Measurements from ENCODE around the gene PRRC2A.

The PRRC2A gene

DNA sequence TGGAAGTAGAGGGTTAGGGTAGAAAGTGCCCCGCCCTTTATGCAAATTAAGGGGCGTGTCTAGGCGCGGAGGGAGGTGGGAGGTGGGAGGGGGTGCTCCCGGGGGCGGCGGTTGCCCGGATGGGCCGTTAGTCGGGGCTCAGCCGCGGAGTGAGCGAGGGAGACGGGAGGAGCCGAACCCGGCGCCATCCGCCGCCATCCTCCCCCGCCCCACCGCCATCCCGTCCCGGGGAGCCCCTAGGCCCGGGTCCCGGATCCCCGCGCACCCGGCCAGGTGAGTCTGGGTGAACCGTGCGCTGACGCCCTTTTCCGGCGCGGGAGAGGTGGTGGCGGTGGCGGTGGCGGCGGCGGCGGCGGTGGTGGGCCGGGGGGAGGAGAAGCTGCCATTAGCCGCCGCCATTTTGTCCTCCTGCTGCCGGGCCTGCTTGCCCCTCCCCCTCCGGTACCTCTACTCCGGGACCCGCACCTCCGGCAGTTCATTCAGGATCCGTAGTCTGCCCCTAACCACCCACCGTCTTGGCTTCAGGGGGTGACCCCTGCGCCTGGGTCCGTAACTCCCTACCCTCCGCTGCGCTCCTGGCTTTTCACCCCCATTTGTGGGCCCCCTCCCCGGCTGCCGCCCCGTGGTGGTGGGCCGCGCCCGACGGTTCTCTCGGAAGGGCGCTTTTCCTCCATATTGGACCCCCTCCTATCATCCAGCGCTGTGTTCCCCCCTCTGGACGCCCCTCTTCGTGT lies at the start of gene PRRC2A:
Gene PRRC2A (plus strand): TSS at position 130 of the 734 bp plus-strand sequence. CDS start 2,075 bp downstream, outside the sequence.
- no peak for DNase-seq

- DNase-seq: no peak
Measured at GRCh38 chr6:31572041-31572911, 48.2 kb upstream of the PRRC2A start, which contains the start of gene LTA. Gene LTA, plus strand, starts transcription at chr6:31572289. Its CDS starts 454 bp downstream, at chr6:31572743.

DNA sequence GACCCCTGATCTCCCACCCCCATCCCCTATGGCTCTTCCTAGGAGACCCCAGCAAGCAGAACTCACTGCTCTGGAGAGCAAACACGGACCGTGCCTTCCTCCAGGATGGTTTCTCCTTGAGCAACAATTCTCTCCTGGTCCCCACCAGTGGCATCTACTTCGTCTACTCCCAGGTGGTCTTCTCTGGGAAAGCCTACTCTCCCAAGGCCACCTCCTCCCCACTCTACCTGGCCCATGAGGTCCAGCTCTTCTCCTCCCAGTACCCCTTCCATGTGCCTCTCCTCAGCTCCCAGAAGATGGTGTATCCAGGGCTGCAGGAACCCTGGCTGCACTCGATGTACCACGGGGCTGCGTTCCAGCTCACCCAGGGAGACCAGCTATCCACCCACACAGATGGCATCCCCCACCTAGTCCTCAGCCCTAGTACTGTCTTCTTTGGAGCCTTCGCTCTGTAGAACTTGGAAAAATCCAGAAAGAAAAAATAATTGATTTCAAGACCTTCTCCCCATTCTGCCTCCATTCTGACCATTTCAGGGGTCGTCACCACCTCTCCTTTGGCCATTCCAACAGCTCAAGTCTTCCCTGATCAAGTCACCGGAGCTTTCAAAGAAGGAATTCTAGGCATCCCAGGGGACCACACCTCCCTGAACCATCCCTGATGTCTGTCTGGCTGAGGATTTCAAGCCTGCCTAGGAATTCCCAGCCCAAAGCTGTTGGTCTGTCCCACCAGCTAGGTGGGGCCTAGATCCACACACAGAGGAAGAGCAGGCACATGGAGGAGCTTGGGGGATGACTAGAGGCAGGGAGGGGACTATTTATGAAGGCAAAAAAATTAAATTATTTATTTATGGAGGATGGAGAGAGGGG lies 47.0 kb upstream of the PRRC2A start:
- no peak for DNase-seq

DNA sequence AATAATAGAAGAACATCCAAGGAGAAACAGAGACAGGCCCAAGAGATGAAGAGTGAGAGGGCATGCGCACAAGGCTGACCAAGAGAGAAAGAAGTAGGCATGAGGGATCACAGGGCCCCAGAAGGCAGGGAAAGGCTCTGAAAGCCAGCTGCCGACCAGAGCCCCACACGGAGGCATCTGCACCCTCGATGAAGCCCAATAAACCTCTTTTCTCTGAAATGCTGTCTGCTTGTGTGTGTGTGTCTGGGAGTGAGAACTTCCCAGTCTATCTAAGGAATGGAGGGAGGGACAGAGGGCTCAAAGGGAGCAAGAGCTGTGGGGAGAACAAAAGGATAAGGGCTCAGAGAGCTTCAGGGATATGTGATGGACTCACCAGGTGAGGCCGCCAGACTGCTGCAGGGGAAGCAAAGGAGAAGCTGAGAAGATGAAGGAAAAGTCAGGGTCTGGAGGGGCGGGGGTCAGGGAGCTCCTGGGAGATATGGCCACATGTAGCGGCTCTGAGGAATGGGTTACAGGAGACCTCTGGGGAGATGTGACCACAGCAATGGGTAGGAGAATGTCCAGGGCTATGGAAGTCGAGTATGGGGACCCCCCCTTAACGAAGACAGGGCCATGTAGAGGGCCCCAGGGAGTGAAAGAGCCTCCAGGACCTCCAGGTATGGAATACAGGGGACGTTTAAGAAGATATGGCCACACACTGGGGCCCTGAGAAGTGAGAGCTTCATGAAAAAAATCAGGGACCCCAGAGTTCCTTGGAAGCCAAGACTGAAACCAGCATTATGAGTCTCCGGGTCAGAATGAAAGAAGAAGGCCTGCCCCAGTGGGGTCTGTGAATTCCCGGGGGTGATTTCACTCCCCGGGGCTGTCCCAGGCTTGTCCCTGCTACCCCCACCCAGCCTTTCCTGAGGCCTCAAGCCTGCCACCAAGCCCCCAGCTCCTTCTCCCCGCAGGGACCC lies 46.1 kb upstream of the PRRC2A start:
- DNase-seq: no peak

GRCh38 chr6:31575335-31575901 lies 45.1 kb upstream of the PRRC2A start, which contains the start of gene TNF:
Gene TNF, plus strand, starts transcription at chr6:31575565. Its CDS starts 177 bp downstream, at chr6:31575742.
- DNase-seq: peak; percentile 10

DNA sequence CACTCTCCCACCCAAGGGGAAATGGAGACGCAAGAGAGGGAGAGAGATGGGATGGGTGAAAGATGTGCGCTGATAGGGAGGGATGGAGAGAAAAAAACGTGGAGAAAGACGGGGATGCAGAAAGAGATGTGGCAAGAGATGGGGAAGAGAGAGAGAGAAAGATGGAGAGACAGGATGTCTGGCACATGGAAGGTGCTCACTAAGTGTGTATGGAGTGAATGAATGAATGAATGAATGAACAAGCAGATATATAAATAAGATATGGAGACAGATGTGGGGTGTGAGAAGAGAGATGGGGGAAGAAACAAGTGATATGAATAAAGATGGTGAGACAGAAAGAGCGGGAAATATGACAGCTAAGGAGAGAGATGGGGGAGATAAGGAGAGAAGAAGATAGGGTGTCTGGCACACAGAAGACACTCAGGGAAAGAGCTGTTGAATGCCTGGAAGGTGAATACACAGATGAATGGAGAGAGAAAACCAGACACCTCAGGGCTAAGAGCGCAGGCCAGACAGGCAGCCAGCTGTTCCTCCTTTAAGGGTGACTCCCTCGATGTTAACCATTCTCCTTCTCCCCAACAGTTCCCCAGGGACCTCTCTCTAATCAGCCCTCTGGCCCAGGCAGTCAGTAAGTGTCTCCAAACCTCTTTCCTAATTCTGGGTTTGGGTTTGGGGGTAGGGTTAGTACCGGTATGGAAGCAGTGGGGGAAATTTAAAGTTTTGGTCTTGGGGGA lies 44.4 kb upstream of the PRRC2A start:
- no peak for DNase-seq

GRCh38 chr6:31576897-31577578 lies 43.5 kb upstream of the PRRC2A start:
- no peak for DNase-seq

- DNase-seq: no peak
Measured at GRCh38 chr6:31577579-31577966, 42.9 kb upstream of the PRRC2A start.

DNA sequence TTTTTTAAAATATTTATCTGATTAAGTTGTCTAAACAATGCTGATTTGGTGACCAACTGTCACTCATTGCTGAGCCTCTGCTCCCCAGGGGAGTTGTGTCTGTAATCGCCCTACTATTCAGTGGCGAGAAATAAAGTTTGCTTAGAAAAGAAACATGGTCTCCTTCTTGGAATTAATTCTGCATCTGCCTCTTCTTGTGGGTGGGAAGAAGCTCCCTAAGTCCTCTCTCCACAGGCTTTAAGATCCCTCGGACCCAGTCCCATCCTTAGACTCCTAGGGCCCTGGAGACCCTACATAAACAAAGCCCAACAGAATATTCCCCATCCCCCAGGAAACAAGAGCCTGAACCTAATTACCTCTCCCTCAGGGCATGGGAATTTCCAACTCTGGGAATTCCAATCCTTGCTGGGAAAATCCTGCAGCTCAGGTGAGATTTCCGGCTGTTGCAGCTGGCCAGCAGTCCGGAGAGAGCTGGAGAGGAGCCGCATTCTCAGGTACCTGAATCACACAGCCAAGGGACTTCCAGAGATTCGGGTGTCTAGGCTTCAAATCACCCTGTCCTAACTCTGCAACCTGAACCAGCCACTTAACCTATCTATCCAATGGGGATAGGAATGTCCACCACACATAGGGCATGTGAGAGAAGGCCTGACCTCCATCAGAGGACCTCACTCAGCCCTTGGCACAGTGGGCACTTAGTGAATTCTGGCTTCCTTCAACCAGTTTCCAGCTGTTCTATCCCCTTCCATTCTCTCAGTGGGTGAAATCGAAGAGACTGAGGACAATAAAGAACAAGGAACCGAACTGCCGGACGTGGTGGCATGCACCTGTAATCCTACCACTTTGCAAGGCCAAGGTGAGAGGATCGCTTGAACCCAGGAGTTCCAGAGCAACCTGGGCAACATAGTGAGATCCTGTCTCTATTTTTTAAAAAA lies 42.1 kb upstream of the PRRC2A start:
- peak; percentile 76 for DNase-seq

DNA sequence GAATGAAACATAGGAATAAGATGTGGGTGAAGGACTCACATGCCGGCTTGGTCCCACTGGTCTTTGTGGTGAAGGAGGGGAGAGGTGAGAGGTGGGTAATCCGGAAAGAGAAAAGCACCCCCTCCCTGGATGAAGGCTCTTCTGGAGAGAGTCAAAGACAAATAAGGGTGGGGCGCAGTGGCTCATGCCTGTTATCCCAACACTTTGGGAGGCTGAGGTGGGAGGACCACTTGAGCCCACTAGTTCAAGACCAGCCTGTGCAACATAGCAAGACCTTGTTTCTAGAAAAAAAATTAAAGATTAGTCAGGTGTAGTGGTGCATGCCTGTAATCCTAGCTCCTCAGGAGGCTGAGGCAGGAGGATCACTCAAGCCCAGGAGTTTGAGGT lies 41.4 kb upstream of the PRRC2A start:
- DNase-seq: no peak

- no peak for DNase-seq
Measured at GRCh38 chr6:31579546-31580437, 40.7 kb upstream of the PRRC2A start.

DNA sequence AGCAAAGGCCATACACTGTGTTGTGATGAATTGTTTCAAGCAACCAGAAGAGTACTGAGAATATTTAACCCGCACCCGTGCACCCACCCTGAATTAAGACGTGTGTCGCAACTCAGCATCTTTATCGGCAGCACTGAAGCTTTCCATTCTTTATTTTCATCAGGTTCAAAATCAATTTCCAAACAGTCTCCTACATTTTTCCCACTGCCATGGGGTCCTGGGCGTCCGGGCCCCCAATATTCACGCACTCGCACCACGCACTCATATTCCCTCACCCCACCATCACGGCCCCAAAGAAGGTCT lies 40.1 kb upstream of the PRRC2A start:
- no peak for DNase-seq

- peak; percentile 83 for DNase-seq
Measured at GRCh38 chr6:31580807-31581433, 39.6 kb upstream of the PRRC2A start.

GRCh38 chr6:31581434-31582229 lies 38.9 kb upstream of the PRRC2A start:
- no peak for DNase-seq

GRCh38 chr6:31582230-31582643 lies 38.3 kb upstream of the PRRC2A start, which contains the start of gene LTB:
Gene LTB, minus strand, starts transcription at chr6:31582424. Its CDS starts 7 bp downstream, at chr6:31582417.
- DNase-seq: no peak

DNA sequence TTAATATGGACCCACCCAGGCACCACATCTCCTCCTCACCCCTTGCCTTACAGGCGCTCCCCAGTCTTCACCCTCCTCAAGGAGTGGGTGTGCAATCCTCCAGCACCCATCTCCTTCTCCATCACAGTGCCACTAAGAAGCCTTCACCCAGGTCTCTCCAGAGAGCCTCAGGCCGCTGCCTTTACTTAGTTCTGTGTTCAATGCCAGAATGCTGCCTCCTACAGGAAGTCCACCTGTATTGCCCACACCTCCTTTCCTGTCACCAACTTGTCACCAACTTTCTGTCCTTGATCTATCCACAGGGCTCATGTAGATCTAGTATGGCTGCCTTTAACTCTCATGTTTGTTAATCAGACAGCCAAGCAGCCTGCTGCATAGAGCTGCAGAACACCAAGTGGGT lies 35.0 kb upstream of the PRRC2A start:
- no peak for DNase-seq

Measured in kidney glomerular epithelial cell (primary cell).